ENCODE measurements around the gene NAV2. TPM values are rescaled to one million over a fixed set of nuclear protein-coding genes. Genes with fewer than 3 reads are reported as not detected.

The NAV2 gene
- total RNA-seq, 4 donors from 2014 or later, result 9.6 to 40.0 (median 23.1) TPM

- in situ Hi-C loops (cut with MboI; ENCODE audit: low pct_ligation_motif_present in 1 of 4, low pct_unique_long_range_greater_than_20kb in 1 of 4, low sequenced_read_pairs in 3 of 4), result no loop called here
- H3K4me3 ChIP-seq, result no peak overlapping the region
- intact Hi-C loops (cut with DNase I; ENCODE audit: low total_unique reads), result no loop called here
Measured at GRCh38 chr11:19853016-19853415, 140.4 kb downstream of the NAV2 start.

DNA sequence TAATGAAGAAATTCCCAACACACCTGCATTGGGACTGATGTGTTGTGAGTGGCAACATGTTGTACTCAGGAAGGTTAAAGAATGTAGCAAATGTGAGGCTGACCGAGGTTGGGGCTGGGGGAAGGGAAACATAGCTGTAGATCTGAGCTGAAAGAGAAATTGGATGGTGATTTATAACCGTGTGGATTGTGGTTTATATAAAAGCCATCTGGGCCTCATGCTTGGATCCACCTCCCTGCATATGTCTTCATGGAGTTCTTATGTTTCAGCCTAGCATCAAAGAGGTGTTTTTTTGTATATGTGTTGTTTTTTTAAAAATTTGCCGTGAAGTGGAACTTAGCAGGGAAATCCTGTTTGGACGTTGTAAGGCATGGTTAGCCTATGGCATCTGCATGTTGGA is 141.3 kb downstream of the NAV2 start:
- in situ Hi-C loops (cut with MboI; ENCODE audit: low pct_ligation_motif_present in 1 of 4, low pct_unique_long_range_greater_than_20kb in 1 of 4, low sequenced_read_pairs in 3 of 4) (no loop called here), intact Hi-C loops (cut with DNase I; ENCODE audit: low total_unique reads) (no loop called here)
- Histone ChIP-seq H3K27me3 (no peaks in the 10 kb centered on the region), H3K4me3 (no peak overlapping the region), H3K36me3 (no peaks in the 10 kb centered on the region), H3K9me3 (no peaks in the 10 kb centered on the region), H3K27ac (no peak overlapping the region), H3K4me1 (no peaks in the 10 kb centered on the region)
- DNase-seq, result no peak
- TF ChIP-seq POLR2A (IDR thresholded peaks at IDR 0.05), result no peak
- TF ChIP-seq CTCF (IDR thresholded peaks at IDR 0.05), result no peak
- TF ChIP-seq EP300 (IDR thresholded peaks at IDR 0.05; ENCODE audit: low read depth), result no peak
- TF ChIP-seq POLR2AphosphoS5 (IDR thresholded peaks at IDR 0.05), result no peak
- WGBS, 2 donors (ENCODE audit: low coverage in 1 of 2), result 56 to 70% methylated on average over 4 of the region's 4 CpGs

More at GRCh38 chr11:19853016-19853415, 140.4 kb downstream of the NAV2 start:
- TF ChIP-seq POLR2AphosphoS5 (IDR thresholded peaks at IDR 0.05) (no peak), CTCF (IDR thresholded peaks at IDR 0.05) (no peak), POLR2A (IDR thresholded peaks at IDR 0.05) (no peak), EP300 (IDR thresholded peaks at IDR 0.05; ENCODE audit: low read depth) (no peak)
- H3K36me3 ChIP-seq, result no peaks in the 10 kb centered on the region
- H3K27me3 ChIP-seq, result no peaks in the 10 kb centered on the region
- no peak overlapping the region for H3K27ac ChIP-seq
- WGBS, 2 donors (ENCODE audit: low coverage in 1 of 2), result 69 to 86% methylated on average over 2 of the region's 2 CpGs
- DNase-seq, result no peak
- no peaks in the 10 kb centered on the region for H3K4me1 ChIP-seq
- H3K9me3 ChIP-seq, result no peaks in the 10 kb centered on the region

DNA sequence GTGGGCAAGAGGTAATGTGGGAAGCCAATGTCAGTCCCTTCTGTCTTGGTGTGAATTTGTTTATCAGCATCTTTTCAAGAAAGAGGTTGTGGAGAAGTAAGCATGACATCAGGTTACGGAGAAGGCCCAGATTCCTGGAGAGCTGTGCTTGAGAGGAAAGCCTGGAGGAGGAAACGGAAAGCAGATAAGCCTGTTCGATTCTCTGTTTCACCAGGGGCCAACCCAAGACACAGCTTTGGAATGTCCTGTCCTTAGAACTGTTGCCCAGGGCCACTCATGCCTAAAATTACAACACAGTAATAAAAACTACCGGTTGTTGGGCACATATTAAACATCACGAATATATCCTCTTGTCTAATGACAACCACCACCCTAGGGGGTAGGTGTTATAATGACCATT is 148.5 kb downstream of the NAV2 start:
- no peak overlapping the region for H3K27ac ChIP-seq
- peaks cover 5 to 16% (median 11%) of the 10 kb centered on the region in 4 donors for H3K4me1 ChIP-seq
- no peaks in the 10 kb centered on the region for H3K36me3 ChIP-seq
- in situ Hi-C loops (cut with MboI; ENCODE audit: low pct_ligation_motif_present in 1 of 4, low pct_unique_long_range_greater_than_20kb in 1 of 4, low sequenced_read_pairs in 3 of 4) (no loop called here), intact Hi-C loops (cut with DNase I; ENCODE audit: low total_unique reads) (no loop called here)
- no peak for DNase-seq
- no peak overlapping the region for H3K4me3 ChIP-seq
- no peaks in the 10 kb centered on the region for H3K9me3 ChIP-seq
- H3K27me3 ChIP-seq, result no peaks in the 10 kb centered on the region
- TF ChIP-seq POLR2A (IDR thresholded peaks at IDR 0.05) (no peak), EP300 (IDR thresholded peaks at IDR 0.05; ENCODE audit: low read depth) (no peak), CTCF (IDR thresholded peaks at IDR 0.05) (no peak), POLR2AphosphoS5 (IDR thresholded peaks at IDR 0.05) (no peak)
- WGBS, 2 donors (ENCODE audit: low coverage in 1 of 2), result 76 to 83% methylated on average over 1 to 5 of the region's 5 CpGs

DNA sequence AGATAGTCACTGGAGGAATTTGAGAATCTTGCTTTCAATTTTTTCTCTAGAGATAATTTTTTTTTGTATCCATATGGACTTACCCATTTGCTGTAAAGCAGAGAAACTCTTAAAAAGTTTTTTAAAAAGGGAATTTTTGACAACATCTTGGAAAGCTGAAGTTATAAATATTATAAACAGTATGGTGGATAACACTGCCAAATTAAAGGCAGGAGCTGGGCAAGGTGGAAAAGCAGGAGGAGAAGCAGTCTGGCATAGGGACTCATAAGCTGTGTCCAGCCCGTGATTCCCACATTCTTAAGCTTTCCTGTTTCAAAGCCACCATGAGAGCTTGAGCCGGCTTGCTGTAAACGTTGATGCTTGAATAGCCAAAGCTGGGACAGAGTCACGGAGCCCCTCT is 149.5 kb downstream of the NAV2 start:
- 77% methylated on average over 4 of the region's 4 CpGs; no CpG with 5 or more reads in 1 of the 2 donors for WGBS, 2 donors (ENCODE audit: low coverage in 1 of 2)
- in situ Hi-C loops (cut with MboI; ENCODE audit: low pct_ligation_motif_present in 1 of 4, low pct_unique_long_range_greater_than_20kb in 1 of 4, low sequenced_read_pairs in 3 of 4), result no loop called here
- peaks cover 5 to 16% (median 11%) of the 10 kb centered on the region in 4 donors for H3K4me1 ChIP-seq

More for the DNA sequence above, 149.5 kb downstream of the NAV2 start:
- no peaks in the 10 kb centered on the region for H3K36me3 ChIP-seq
- TF ChIP-seq POLR2AphosphoS5 (IDR thresholded peaks at IDR 0.05) (no peak), POLR2A (IDR thresholded peaks at IDR 0.05) (no peak), CTCF (IDR thresholded peaks at IDR 0.05) (no peak), EP300 (IDR thresholded peaks at IDR 0.05; ENCODE audit: low read depth) (no peak)
- H3K27me3 ChIP-seq, result no peaks in the 10 kb centered on the region
- no peak for DNase-seq
- intact Hi-C loops (cut with DNase I; ENCODE audit: low total_unique reads), result no loop called here
- H3K27ac ChIP-seq, result no peak overlapping the region
- H3K4me3 ChIP-seq, result no peak overlapping the region
- no peaks in the 10 kb centered on the region for H3K9me3 ChIP-seq

Measured in transverse colon (tissue), 4 donors.